IMR-90 (cell line): ENCODE data around the gene TMEM247. TPM values are rescaled to one million over a fixed set of nuclear protein-coding genes. Genes with fewer than 3 reads are reported as not detected.

Source experiments
- ATAC-seq: fragments of 200-7000 bp; cut with Tn5 transposase; 2 replicates; pipeline ENCODE4 v1.9.1; 2020; ENCODE audit warnings: low read depth, mild to moderate bottlenecking, moderate library complexity
- BruUV-seq: library from RNA; stranded (reverse); fragments of 400-500 nt; replicated peaks from 2 replicates; lab custom pipeline; 2021; lab: Mats Ljungman, UMichigan
- CTCF ChIA-PET: fragments of 300-600 bp; formaldehyde crosslinking; extraction: SDS; loops from one replicate; lab custom pipeline; 2021; ENCODE audit warnings: antibody characterized with exemption; lab: Yijun Ruan, JAX
- POLR2A ChIA-PET: fragments of 300-600 bp; sonication (Branson Sonifier 250); formaldehyde crosslinking; loops from one replicate; lab custom pipeline; 2022; ENCODE audit warnings: antibody characterized with exemption; ENCODE audit not compliant: unreplicated experiment; lab: Charles Lee
- DNase-seq: peaks from one replicate; pipeline ENCODE4 v3.0.0; 2013
- H2AFZ ChIP-seq: replicated peaks from 2 replicates; pipeline ENCODE3; 2013; ENCODE audit warnings: low read length, mild to moderate bottlenecking; ENCODE audit not compliant: poor library complexity
- H2AK5ac ChIP-seq: 2 replicates; pipeline ENCODE4 v1.6.1; 2013; ENCODE audit warnings: low read depth, low read length, inconsistent platforms
- H2AK9ac ChIP-seq: replicated peaks from 2 replicates; pipeline ENCODE3; 2013; ENCODE audit warnings: mild to moderate bottlenecking, low read depth, low read length, moderate library complexity; ENCODE audit not compliant: poor library complexity
- H2BK120ac ChIP-seq: 2 replicates; pipeline ENCODE4 v1.6.1; 2013; ENCODE audit warnings: low read depth, low read length, inconsistent platforms
- H2BK15ac ChIP-seq: 3 replicates; pipeline ENCODE4 v1.6.1; 2013; ENCODE audit warnings: low read depth, low read length, inconsistent platforms
- H2BK20ac ChIP-seq: 2 replicates; pipeline ENCODE4 v1.6.1; 2013; ENCODE audit warnings: low read depth, mild to moderate bottlenecking, inconsistent platforms, low read length, moderate library complexity
- H2BK5ac ChIP-seq: 2 replicates; pipeline ENCODE4 v1.6.1; 2013; ENCODE audit warnings: mild to moderate bottlenecking, low read depth, low read length, inconsistent platforms; ENCODE audit not compliant: poor library complexity, severe bottlenecking
- H3K14ac ChIP-seq: replicated peaks from 2 replicates; pipeline ENCODE4 v1.6.1; 2013; ENCODE audit warnings: low read depth, low read length, inconsistent platforms
- H3K18ac ChIP-seq: 2 replicates; pipeline ENCODE4 v1.6.1; 2013; ENCODE audit warnings: low read depth, low read length, control low read depth
- H3K23ac ChIP-seq: 2 replicates; pipeline ENCODE4 v1.6.1; 2013; ENCODE audit warnings: low read depth, low read length, inconsistent platforms
- H3K27ac ChIP-seq: 2 replicates; pipeline ENCODE4 v1.5.1; 2013; ENCODE audit warnings: mild to moderate bottlenecking, control low read depth, low read length; ENCODE audit not compliant: insufficient read depth
- H3K27me3 ChIP-seq: 2 replicates; pipeline ENCODE4 v1.6.1; 2013; ENCODE audit warnings: low read length; ENCODE audit not compliant: control insufficient read depth, insufficient read depth
- H3K36me3 ChIP-seq: 2 replicates; pipeline ENCODE4 v1.6.1; 2013; ENCODE audit warnings: low read length, mixed read lengths; ENCODE audit not compliant: control insufficient read depth, insufficient read depth
- H3K4ac ChIP-seq: 2 replicates; pipeline ENCODE4 v1.6.1; 2013; ENCODE audit warnings: low read depth, low read length, inconsistent platforms
- H3K4me1 ChIP-seq: 2 replicates; pipeline ENCODE4 v1.6.1; 2013; ENCODE audit warnings: low read length, mixed read lengths; ENCODE audit not compliant: control insufficient read depth, insufficient read depth
- H3K4me2 ChIP-seq: 2 replicates; pipeline ENCODE4 v1.6.1; 2013; ENCODE audit warnings: low read depth, mild to moderate bottlenecking, control low read depth, low read length, moderate library complexity
- H3K4me3 ChIP-seq: 2 replicates; pipeline ENCODE4 v1.5.1; 2013; ENCODE audit warnings: low read depth, mild to moderate bottlenecking, control low read depth, low read length, moderate library complexity; ENCODE audit not compliant: insufficient read depth
- H3K56ac ChIP-seq: 2 replicates; pipeline ENCODE4 v1.6.1; 2013; ENCODE audit warnings: low read length, inconsistent platforms; ENCODE audit not compliant: insufficient read depth; ENCODE audit errors: extremely low read depth
- H3K79me1 ChIP-seq, 2 experiments: 2 replicates each; pipeline ENCODE4 v1.6.1; 2013; ENCODE audit warnings: low read length in 2 of 2, inconsistent platforms in 1 of 2, low read depth in 1 of 2
- H3K9ac ChIP-seq: 2 replicates; pipeline ENCODE4 v1.6.1; 2013; ENCODE audit warnings: low read depth, low read length, control low read depth
- H3K9me1 ChIP-seq: 2 replicates; pipeline ENCODE4 v1.6.1; 2013; ENCODE audit warnings: low read length, inconsistent platforms; ENCODE audit not compliant: insufficient read depth
- H3K9me3 ChIP-seq: 2 replicates; pipeline ENCODE4 v1.6.1; 2013; ENCODE audit warnings: low read length; ENCODE audit not compliant: control insufficient read depth, insufficient read depth
- H4K20me1 ChIP-seq: 2 replicates; pipeline ENCODE4 v1.6.1; 2013; ENCODE audit warnings: low read length, inconsistent platforms; ENCODE audit not compliant: insufficient read depth
- H4K5ac ChIP-seq: 2 replicates; pipeline ENCODE4 v1.6.1; 2013; ENCODE audit warnings: mild to moderate bottlenecking, low read depth, low read length, control low read depth
- H4K8ac ChIP-seq, 2 experiments: 2 replicates each; pipeline ENCODE4 v1.6.1; 2013; ENCODE audit warnings: low read depth in 2 of 2, low read length in 2 of 2, control low read depth in 1 of 2, inconsistent platforms in 1 of 2
- H4K91ac ChIP-seq: 2 replicates; pipeline ENCODE4 v1.6.1; 2013; ENCODE audit warnings: low read depth, low read length, inconsistent platforms; ENCODE audit not compliant: insufficient read depth
- BHLHE40 ChIP-seq: fragments of 150-350 bp; IDR thresholded peaks from 2 replicates; pipeline ENCODE4 v1.6.1; 2016; ENCODE audit warnings: mild to moderate bottlenecking, low read depth, low read length
- CEBPB ChIP-seq: IDR thresholded peaks from 2 replicates; pipeline ENCODE4 v1.6.1; 2012; ENCODE audit warnings: low read depth, low read length, improper control_type of control experiment
- MAFK ChIP-seq: IDR thresholded peaks from 2 replicates; pipeline ENCODE4 v1.6.1; 2012; ENCODE audit warnings: low read depth, low read length, improper control_type of control experiment
- MXI1 ChIP-seq: IDR thresholded peaks from 2 replicates; pipeline ENCODE4 v1.6.1; 2012; ENCODE audit warnings: low read depth, mild to moderate bottlenecking, low read length, moderate library complexity, borderline replicate concordance
- NFE2L2 ChIP-seq: fragments of 150-350 bp; IDR thresholded peaks from 2 replicates; pipeline ENCODE4 v1.6.1; 2016; ENCODE audit warnings: low read depth, mild to moderate bottlenecking, low read length
- POLR2A ChIP-seq: IDR thresholded peaks from 2 replicates; pipeline ENCODE4 v1.6.1; 2012; ENCODE audit warnings: mild to moderate bottlenecking, low read depth, low read length
- RAD21 ChIP-seq: IDR thresholded peaks from 2 replicates; pipeline ENCODE4 v1.6.1; 2012; ENCODE audit warnings: low read length, improper control_type of control experiment
- RCOR1 ChIP-seq: IDR thresholded peaks from 2 replicates; pipeline ENCODE4 v1.6.1; 2012; ENCODE audit warnings: mild to moderate bottlenecking, low read length, improper control_type of control experiment; ENCODE audit not compliant: insufficient replicate concordance
- RFX5 ChIP-seq: IDR thresholded peaks from 2 replicates; pipeline ENCODE4 v1.8.0; 2012; ENCODE audit warnings: low read depth, mild to moderate bottlenecking, low read length, moderate library complexity
- SMC3 ChIP-seq: fragments of 150-350 bp; IDR thresholded peaks from 2 replicates; pipeline ENCODE4 v1.6.1; 2016; ENCODE audit warnings: low read depth, mild to moderate bottlenecking, antibody characterized with exemption, low read length, moderate library complexity
- WGBS, 2 experiments: methylation state at CpG; one replicate each; pipeline versions ENCODE4 v1.1.5 to v1.1.7; 2013; ENCODE audit warnings: missing lambda C conversion rate in 2 of 2; ENCODE audit not compliant: insufficient read length in 1 of 2; ENCODE audit errors: extremely low coverage in 2 of 2; 5-methylcytosine and 5-hydroxymethylcytosine counted together
- dilution Hi-C: fragments of 300-500 bp; cut with HindIII; formaldehyde crosslinking; loops from one replicate; pipeline ENCODE4 v1.14.3; 2018; ENCODE audit warnings: low sequenced_read_pairs; ENCODE audit not compliant: unreplicated experiment
- in situ Hi-C: fragments of 300-500 bp; cut with MboI; formaldehyde crosslinking; loops from 3 replicates; pipeline ENCODE4 v1.14.3; 2019; ENCODE audit warnings: low sequenced_read_pairs, inconsistent platforms, mixed read lengths
- intact Hi-C: fragments of 100-400 bp; cut with micrococcal nuclease; formaldehyde crosslinking; loops from 2 replicates; pipeline ENCODE4 v1.10.0; 2022
- polyA plus RNA-seq, 3 experiments: library from polyadenylated mRNA; depleted of rRNA; stranded (reverse); fragments of >200 nt; gene quantifications; 2 replicates each; pipeline ENCODE4 v1.2.3, GENCODE V29; 2012; ENCODE audit warnings: low replicate concordance in 1 of 3
- total RNA-seq: library from RNA; depleted of rRNA; stranded (reverse); fragments of >200 nt; gene quantifications from 2 replicates; pipeline ENCODE4 v1.2.3, GENCODE V29; 2012
- TF ChIP-seq, protein P1 (sequence below): conservative IDR thresholded peaks from 2 replicates; pipeline ENCODE4 v1.5.1; 2012; ENCODE audit warnings: mild to moderate bottlenecking, low read depth, low read length, improper control_type of control experiment
- TF ChIP-seq, protein P2 (sequence below): fragments of 150-350 bp; IDR thresholded peaks from 2 replicates; pipeline ENCODE4 v1.6.1; 2016; ENCODE audit warnings: low read depth, mild to moderate bottlenecking, low read length, moderate library complexity, borderline replicate concordance
- TF ChIP-seq, protein P3 (sequence below): fragments of 150-350 bp; IDR thresholded peaks from 2 replicates; pipeline ENCODE4 v1.6.1; 2017; ENCODE audit warnings: mild to moderate bottlenecking, antibody characterized with exemption, low read length, low read depth

The TMEM247 gene
- total and polyA plus RNA-seq, 2 of the 4 experiments (the other 2 are of a cell fraction): not detected

DNA sequence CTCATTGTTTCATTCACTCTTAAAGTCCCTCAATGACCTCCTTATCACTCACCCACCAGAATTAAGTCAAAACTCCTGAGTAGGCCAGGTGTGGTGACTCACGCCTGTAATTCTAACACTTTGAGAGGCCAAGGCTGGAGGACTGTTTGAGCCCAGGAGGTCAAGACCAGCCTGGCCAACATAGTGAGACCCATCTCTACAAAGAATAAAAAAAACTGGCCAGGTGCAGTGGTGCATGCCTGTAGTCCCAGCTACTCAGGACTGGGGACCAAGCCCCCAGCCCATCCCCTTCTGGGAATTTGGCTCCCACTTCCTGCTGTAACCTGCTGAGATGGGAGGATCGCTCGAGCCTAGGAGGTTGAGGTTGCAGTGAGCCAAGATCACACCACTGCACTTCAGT, 28.9 kb downstream of the TMEM247 start:
- Histone ChIP-seq H3K27ac (no peak overlapping the region), H4K5ac (no peak overlapping the region), H3K9me3 (no peaks in the 10 kb centered on the region), H4K91ac (no peak overlapping the region), H3K36me3 (no peaks in the 10 kb centered on the region), H2AK9ac (no peak overlapping the region), H3K14ac (no peak overlapping the region), H3K9me1 (no peaks in the 10 kb centered on the region; the same call in 1 of the 2 replicates), H3K79me1 (no peaks in the 10 kb centered on the region), H2BK15ac (no peak overlapping the region), H3K4me1 (no peaks in the 10 kb centered on the region), H3K23ac (no peak overlapping the region), H2BK5ac (no peak overlapping the region), H3K4me2 (no peak overlapping the region), H3K4me3 (no peak overlapping the region), H3K56ac (no peak overlapping the region), H3K18ac (no peak overlapping the region), H2BK120ac (no peak overlapping the region), H2AK5ac (no peak overlapping the region), H4K8ac (no peak overlapping the region), H3K4ac (no peak overlapping the region), H2BK20ac (no peak overlapping the region), H4K20me1 (no peaks in the 10 kb centered on the region), H3K9ac (no peak overlapping the region), H2AFZ (no peak overlapping the region), H3K27me3 (no peaks in the 10 kb centered on the region; the same call in 1 of the 2 replicates)
- intact Hi-C loops (no loop called here), in situ Hi-C loops (no loop called here), dilution Hi-C loops (no loop called here)
- ATAC-seq (no peak), DNase-seq (no peak)
- ChIA-PET POLR2A (no interaction called here), CTCF (no interaction called here)
- TF ChIP-seq, protein P1, sequence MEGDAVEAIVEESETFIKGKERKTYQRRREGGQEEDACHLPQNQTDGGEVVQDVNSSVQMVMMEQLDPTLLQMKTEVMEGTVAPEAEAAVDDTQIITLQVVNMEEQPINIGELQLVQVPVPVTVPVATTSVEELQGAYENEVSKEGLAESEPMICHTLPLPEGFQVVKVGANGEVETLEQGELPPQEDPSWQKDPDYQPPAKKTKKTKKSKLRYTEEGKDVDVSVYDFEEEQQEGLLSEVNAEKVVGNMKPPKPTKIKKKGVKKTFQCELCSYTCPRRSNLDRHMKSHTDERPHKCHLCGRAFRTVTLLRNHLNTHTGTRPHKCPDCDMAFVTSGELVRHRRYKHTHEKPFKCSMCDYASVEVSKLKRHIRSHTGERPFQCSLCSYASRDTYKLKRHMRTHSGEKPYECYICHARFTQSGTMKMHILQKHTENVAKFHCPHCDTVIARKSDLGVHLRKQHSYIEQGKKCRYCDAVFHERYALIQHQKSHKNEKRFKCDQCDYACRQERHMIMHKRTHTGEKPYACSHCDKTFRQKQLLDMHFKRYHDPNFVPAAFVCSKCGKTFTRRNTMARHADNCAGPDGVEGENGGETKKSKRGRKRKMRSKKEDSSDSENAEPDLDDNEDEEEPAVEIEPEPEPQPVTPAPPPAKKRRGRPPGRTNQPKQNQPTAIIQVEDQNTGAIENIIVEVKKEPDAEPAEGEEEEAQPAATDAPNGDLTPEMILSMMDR: no peak
- TF ChIP-seq CEBPB (no peak), RAD21 (no peak), MAFK (no peak), MXI1 (no peak), BHLHE40 (no peak), NFE2L2 (no peak), POLR2A (no peak), RFX5 (no peak), SMC3 (no peak), RCOR1 (no peak)
- TF ChIP-seq, protein P2, sequence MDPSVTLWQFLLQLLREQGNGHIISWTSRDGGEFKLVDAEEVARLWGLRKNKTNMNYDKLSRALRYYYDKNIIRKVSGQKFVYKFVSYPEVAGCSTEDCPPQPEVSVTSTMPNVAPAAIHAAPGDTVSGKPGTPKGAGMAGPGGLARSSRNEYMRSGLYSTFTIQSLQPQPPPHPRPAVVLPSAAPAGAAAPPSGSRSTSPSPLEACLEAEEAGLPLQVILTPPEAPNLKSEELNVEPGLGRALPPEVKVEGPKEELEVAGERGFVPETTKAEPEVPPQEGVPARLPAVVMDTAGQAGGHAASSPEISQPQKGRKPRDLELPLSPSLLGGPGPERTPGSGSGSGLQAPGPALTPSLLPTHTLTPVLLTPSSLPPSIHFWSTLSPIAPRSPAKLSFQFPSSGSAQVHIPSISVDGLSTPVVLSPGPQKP: no peak
- TF ChIP-seq, protein P3, sequence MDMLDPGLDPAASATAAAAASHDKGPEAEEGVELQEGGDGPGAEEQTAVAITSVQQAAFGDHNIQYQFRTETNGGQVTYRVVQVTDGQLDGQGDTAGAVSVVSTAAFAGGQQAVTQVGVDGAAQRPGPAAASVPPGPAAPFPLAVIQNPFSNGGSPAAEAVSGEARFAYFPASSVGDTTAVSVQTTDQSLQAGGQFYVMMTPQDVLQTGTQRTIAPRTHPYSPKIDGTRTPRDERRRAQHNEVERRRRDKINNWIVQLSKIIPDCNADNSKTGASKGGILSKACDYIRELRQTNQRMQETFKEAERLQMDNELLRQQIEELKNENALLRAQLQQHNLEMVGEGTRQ: no peak
- 60% methylated on average over 1 of the region's 3 CpGs; no CpG with 5 or more reads in 1 of the 2 experiments for WGBS, 2 experiments
- no TSS peak for BruUV-seq
